ENCODE measurements around the gene LRRFIP1.

Gene LRRFIP1

DNA sequence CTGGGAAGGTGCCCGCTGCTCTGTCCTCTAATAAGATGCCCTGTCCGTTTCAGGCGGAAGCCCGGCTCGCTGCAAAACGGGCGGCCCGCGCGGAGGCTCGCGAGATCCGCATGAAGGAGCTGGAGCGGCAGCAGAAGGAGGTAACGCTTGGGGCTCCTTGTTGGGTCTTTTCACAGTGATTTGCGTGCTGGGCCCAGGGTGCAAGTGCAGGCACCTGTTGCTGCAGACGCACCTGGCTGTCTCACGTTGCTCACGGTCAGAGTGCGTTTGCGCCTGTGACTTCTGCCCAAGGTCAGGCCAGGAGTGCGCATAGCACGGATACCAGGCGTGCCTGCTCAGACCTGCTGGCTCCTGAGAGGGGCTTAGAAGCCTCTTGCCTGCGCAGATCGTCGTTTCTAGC is 81.1 kb downstream of the LRRFIP1 start:
- no peak for DNase-seq

DNA sequence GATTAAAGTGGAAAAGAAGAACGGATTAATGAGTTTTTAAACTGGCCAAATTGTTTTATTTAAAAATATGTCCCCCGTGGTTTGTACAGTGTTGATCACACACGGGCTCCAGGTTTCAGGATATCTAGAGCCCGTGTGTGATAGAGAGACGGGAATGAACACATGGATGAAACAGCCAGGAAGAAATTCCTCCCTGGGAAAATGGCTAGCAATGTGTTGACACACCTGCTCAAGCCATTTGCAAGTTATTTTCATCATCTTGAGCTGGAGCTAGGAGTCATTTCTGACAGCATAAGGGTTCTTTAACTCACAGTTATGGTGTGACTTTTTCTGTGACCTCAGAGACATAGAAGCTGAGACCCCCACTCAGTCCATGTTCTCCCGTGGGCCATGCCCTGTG is 81.6 kb downstream of the LRRFIP1 start:
- no peak for DNase-seq

DNA sequence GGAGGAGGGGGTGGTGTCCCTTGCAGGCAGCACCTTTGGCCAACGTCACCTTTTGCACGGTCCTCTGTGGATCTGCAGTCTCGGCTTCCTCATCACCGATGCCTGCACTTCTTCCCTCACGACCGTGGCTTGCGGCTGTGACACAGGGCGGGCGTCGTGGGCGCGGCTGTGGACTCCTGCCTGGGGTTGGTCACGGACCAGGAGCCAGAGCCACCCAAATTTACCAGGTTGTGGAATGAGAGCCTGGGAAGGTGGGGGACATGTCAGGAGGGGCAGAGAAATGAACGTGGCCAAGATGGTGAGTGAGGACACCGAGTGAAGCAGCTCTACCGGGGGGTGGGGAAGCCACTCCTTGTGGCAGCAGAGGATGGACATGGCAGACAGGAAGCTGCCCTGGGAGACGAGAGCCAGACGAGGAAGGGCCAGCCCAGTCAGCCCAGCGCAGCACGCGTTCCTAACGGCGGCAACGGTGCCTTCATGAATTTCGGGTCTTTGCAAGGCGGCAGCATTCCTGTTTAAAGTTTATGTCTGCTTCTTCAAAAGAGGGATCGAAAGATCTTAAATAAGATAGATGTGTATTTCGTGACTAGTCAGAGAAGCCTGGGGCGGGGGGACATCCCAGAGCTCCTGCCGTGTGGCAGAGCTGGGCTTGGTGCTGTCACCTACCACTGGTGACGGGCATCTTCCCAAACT is 84.2 kb downstream of the LRRFIP1 start:
- no peak for DNase-seq

DNA sequence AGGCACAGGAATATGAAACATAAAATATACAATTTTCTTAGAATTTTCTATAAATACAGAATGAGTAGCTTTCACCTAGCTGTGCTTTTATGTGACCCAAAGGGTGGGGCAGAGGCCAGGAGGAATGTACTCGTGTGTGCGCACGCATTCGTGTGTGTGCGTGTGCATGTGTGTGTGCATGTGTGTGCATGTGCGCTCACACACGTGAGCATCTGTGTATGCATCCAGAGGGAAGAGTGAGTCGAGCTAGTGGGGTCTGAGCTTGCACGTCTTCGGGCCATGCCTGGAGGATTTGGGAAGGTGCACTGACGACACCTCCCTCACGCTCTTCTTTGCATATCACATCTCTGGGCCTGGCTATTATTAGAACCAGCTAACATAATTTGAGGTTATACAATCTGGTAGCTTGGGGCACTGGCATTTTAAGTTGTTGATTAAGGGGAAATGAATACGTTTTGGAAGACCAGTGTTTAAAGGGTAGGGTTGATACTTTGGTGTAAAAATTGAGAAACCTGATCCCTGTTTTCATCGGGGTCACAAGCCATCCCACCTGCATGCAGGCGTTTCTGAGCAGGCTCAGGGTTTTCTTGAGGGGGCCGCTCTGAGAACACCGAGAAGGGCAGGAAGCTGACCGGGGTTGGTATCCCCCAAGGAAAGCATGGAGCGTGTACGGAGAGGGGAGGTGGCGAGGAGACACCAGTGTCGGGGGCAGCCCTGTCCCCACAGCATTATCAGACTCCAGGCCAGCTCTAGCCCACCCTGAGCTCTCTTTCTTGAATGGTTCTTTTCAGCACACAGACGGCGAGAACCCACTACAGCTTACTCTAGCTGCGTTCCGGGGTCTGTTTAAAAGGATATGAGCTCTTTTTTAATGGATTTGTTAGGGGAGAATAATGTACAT is 85.3 kb downstream of the LRRFIP1 start:
- no peak for DNase-seq

DNA sequence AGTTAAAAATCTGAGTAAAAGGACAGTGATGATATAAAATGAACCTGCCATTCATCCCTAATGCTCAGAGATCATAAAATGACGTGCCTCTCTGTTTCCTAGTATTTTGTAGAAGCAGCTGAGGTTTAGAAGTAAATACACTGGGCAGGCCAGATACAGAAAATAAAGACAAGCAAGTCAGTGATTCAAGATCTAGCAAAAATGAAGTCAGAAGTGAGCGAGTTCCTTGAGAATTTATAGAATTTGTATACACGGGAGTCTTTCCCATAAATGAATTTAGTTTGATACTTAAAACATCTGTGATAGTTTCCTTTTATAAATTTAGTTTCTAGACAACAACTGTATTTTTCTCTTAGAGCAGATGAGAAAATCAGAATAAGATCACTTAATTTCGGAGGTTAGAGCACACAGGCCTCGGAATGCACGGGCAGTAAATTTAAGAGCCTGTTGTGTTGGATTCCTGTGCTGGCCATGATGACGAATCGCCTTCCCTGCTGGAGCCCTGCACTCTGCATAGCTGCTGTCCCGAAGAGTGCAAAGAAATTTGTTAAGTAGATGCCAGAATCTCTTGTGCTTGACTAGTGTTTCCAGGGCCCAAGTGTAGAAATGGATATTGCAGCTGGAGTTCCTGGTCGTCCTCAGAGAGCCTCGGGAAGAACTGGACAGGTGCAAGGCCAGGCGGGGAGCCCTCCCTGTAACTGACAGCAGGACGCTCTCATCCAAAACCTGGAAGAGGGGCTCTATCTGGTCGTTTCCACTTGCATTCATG is 87.5 kb downstream of the LRRFIP1 start:
- peak; percentile 34 for DNase-seq

DNA sequence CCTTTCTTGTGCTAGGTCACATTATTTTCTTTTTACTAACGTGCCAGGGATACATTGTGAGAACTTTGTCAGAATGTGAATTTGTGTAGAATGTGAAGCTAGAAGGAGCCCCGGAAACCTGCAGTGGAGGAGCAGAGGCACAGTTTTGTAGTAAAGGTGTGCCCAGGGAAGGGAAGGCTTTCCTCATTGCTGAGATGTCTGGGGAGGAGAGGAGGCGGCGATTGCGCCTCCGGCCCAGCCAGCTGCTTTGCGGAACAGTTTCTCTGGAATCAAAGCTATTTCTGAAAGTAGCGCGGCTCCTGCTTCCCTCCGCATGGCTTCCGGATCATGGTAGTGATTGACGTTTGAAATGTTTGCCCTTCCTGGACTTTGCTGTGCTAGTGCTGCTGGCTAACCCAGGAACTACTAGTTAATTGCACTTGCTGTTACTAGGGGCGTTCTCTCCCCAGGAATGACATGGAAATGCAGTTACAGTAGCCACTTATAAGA is 88.1 kb downstream of the LRRFIP1 start:
- DNase-seq: peak; percentile 82

DNA sequence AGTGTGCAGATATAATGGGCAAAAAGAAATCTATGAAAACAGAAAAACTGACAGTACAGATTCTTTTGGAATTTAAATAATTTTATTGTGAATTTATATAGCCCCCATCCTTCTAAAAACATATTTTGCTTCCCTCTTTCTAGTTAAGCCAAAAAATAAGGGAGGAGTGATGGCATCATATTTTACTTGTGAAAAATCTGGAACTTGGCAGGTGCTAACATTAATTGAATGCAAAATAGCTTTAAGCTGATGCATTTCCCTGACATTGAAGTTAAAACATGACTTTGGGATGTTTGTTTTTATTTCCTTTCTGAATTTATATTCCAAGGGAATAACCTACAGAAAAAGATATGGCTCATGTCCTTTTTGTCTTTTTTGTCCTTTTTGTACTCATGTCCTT is 88.6 kb downstream of the LRRFIP1 start:
- DNase-seq: no peak

DNA sequence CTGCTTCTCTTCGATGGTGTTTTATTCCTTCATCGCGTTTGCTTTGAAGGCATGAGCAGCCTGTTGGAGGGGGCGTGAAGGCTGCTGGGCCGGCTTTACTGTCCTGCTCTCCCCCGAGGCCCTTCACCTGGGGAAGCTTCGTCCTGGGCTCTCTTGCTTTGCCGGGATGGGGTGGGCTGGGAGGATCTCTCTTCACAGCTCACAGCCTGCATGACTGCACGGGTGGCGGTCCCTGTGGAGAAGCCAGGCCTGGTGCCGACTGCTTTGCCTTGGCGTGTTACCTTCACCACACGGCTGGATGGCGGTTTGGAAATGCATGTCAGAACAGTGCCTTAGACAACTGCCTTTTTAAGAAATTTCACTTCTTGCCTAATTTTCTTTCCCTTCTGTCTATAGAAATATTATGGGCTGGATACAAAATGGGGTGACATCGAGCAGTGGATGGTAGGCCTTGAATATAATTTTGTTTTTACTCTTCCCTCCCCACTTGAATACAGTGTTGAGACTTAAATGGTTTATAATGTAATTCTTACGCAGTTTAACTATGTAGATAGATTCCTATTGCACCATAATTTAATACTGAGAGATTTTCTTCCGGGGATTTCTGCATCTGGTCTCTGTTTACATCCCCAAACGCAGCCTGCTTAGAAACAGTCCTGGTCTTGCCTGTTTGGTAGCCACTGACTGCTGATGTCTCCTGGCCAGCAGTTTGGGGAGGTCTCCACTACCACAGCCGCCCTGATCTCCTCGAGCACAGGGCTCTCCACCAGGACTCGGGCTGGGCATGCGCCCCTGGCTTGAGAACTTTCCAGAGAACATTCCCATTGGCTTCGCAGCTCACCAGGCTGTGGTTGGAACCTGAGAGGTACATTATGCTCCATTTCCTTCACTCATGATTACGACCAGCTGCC is 90.2 kb downstream of the LRRFIP1 start:
- DNase-seq: no peak

DNA sequence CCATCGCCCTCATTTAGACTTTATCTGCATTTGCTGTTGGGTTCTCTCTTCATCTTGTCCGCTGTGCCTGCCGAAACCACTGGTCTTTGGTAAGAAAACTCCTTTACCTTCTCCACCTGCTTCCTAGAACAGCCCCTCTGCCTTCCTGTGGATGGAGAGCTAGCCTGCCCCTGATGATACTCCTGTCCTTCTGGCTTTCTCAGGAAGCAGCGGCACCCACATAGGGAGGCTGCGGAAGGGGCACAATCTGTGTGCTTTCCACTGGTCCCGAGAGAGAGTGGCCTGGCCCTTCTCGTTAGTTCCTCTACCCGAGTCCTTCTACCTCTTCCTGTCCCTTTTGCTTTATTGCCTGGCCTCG is 90.9 kb downstream of the LRRFIP1 start:
- DNase-seq: no peak

DNA sequence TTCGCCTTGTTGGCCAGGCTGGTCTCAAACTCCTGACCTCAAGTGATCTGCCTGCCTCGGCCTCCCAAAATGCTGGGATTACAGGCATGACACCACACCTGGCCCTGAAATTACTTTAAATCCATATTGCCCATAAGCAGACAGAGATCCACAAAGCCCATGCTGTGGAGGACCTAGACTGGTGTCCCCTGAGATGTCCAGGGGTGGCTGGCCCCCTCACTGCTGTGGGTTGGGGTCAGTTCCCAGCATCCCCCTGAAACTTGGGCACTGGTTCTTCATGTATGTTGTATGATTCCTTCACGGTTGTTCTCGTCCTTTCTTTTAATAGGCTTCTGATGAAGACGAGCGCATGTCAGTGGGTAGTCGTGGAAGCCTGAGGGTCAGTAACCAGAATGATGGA is 93.1 kb downstream of the LRRFIP1 start:
- no peak for DNase-seq

DNA sequence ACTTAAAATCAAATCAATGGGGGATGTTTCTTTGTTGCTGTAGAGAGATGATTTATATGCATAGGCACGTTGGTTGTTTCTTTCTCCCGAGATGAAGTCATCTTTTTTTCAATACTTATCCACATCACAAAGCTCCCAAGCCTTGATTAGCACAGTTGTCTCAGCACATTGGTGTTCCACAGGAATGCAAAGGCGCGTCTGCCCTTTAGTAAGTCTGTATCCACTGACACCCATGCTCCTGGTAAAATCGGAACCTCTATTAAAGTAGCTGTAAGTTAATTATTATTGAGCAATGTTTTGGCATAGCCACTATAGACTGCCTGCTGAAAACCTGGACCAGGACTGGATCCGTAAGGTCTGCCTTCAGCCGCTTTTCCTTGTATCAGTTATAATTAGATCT is 93.6 kb downstream of the LRRFIP1 start:
- DNase-seq: no peak

DNA sequence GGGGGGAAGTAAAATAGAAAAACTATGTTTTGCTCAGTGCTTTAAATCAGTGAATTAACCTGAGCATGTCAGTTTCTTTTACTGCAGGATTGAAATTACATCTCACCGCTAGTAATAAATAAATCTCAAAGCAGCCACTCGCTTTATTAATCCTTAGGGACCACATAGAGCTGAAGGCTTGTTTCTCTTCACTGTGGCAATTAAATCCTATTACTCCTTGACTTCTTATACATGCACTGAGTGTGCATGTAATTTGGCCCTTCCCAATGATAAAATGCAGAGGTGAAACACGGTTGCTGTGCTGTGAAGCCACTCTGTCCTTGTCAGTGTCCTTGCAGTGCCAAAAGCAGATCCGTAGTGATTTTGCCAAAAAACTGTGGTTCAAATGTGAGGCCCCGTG is 94.1 kb downstream of the LRRFIP1 start:
- DNase-seq: no peak

DNA sequence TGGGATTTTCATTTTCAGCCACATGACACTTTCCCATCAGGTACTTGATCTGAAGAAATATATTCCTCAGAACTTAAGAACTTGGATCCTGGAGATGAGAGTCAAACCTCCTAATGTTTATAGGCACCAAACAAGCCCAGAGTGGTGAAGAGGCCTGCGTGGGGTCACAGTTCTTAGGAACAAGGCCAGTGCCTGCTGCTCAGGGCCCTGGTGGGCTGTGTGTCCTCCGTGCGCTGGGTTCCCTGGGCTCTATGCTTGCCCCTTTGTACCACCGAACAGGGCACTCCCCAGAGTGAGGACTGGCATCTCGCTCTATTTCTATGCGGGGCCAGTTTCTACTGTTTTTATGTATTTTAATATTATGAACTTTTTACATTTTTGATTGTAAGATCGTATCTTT is 95.2 kb downstream of the LRRFIP1 start:
- no peak for DNase-seq

DNA sequence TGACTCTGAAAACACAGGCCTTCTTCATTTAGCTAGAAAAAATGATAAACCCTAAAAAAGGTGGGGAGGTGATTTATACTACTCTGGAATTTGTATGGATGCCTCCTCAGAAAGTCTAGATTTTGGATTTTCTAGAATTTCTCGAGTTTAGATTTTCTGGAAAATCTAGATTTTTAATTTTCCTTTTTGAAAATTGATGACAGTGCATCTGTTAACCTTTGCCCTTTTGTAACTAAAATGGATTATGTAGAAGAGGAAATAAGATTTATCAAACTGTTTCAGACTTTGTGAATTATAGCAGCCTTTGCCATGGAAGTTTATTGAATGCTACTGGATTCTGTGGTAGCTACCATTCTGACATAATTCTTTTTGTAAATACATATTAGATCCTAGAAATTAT is 95.6 kb downstream of the LRRFIP1 start:
- DNase-seq: no peak

DNA sequence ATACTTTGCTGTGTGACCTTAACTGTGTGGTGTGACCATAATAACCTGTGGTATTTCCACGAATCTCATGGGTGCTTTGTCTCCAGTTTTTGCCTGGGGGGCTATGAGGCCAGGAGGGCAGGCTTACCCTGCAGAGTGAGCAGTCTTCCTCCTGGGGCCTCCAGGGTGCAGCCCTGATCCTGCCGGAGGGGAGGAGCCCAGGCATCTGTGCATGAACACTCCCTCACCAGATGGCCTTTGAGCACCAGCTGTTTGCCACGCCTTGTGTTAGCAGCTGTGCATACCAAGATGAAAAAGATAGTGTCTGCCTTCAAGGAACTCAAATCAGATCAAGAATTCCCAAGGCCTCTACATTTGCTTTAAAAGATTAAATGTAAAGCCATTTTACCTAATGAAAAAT is 96.2 kb downstream of the LRRFIP1 start:
- no peak for DNase-seq

DNA sequence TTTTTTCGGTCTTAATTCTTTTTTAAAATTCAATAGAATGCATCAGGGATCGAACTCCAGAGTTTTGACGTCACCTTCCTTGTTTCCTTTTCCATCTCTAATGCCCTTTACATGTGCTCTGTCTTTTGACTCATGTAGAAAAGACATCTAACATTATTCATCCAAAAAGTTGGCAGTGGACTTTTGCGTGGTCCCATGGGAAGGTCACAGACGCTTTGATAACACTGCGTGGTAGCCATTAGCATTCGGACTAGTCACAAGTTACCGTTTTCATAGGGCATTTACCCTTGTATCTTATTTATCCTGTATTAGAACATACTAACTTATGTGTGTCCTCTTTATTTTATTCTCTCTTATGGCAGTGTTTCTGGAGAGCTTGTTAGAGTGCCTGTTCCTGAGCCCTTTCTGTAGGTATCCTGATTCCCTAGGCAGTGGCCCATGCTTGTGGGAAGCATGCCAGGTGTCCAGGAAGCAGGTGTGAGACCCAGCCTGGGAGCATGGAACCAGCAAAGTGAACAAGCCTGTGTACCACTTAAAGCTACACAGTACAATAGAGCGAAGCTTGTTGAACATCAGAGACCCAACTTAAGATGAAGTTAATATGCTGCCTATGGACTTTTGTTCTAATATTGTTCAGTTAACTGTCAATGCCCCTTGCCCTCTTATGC is 97.6 kb downstream of the LRRFIP1 start:
- DNase-seq: no peak

DNA sequence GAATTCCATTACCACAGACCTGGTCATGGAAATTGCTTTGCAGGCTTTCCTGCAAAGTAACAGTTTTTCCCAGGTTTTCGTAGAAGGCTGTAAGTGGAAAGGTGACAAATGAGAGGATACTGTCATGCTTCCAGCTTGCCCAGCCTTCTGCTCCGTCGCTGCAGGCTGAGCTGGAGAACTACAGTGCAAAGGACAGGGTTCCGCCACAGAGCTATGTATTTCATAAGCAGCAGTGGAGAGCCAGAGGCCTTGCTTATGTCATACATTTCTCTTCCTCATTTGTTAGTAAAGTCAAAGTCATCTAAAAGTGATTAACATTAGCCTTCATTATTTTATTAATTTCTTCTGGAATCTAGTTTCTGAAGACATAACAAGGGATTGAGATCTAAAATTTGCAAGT is 98.3 kb downstream of the LRRFIP1 start:
- no peak for DNase-seq

DNA sequence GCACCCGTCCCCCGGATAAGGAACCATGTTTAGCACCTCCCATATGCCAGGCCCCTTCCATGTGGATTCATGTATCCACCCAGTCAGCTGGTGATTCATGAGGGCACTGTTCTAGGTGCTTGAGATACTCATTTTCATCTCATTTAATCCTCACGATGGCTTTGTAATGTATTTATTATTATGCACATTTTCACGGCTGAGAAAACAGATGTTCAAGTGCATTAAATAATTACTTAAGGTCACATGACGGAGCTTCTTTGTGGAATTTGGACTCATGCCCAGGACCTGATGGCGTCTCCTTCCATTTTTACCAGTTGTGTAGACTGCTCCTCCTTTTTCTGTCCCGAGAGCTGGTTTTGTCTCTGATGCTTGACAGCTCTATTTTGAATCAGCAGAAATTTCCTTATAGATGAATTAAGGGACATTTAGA is 99.0 kb downstream of the LRRFIP1 start:
- DNase-seq: peak; percentile 49

DNA sequence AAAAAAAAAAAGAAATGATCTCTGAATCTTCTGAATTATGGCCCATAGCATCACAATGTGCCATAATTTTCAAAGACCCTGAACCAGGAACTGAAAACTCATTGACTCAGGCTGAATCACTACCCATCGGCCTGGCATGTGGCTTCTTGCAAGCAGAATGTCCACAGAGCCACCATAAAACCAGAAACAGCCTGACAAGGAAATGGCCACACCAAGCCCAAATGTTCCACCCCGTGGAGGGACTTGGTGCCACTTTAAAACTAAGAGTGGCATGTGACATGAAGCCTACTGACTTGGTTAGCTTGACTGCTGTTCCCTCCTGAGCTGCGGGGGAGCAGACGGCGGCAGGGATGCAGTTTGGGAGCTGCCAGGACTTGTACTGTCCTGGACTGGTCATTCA is 100.0 kb downstream of the LRRFIP1 start:
- no peak for DNase-seq

DNA sequence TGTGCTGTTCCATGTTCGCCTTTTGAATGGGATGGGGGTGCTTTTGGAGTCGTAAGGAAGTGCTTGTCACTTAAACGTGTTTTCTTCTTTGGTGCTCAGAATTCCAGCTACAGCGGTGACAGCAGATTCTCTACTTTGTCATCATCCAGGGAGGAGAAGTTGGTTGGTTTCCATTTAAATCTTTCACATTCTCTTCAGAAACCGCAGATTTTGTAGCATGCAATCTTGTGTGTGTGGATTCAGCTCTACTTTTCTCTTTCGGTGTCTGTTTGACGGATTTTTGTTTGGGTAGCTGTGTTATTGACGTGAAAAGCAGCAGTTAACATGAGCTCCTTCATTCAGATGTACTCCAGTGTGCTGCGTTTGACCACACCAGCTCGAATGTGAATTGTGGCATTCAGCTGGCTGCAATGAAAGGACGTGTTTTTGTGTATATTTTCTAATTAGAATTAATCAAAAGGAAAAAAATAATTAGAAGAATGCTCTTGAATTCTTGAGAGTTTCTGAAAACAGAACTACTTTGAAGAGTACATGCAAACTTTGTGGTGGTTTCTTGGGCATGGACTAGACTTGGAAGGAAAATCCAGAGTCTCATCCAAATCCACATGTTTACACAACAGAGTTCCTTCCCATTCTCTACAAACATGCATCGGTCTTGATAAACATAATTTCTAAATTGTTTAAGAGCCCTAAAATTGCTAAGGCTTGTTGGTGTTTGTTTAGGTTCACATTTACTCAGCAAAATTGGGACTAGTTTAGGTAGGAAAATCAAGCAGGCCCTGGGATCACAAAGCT is 102.5 kb downstream of the LRRFIP1 start:
- no peak for DNase-seq

DNA sequence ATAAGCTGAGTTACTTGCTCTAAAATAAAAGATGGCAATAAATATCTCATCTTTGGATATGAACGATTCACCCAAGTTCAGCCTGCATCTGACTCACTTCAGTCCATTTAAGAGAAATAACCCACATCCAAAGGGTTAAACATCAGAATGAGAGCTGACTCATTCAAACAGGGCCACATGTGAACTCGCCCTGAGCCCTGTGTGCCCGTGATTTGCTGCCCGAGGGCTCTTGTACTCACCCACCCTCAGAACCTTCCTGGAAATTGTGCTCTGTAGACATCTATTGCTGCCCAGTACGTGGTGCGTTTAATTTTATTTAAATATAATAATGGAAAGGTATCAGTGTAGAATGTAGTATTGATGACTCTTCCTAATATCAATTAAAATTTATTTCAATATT is 104.3 kb downstream of the LRRFIP1 start:
- peak; percentile 5 for DNase-seq
